NCI-H2081 (cell line): Measurements from ENCODE around the gene ANAPC2.
"Not testable (repeated sequence)": the region's sequence is repeated elsewhere in the genome, so short reads cannot be mapped to it uniquely, and the experiment has no call there.

Source experiments
- DNase-seq, 2 experiments: peaks; one replicate each; lab custom pipeline; 2025; lab: John Stamatoyannopoulos, UW

The ANAPC2 gene

GRCh38 chr9:137145731-137146526 lies 42.4 kb downstream of the ANAPC2 start:
- no peak for DNase-seq

DNA sequence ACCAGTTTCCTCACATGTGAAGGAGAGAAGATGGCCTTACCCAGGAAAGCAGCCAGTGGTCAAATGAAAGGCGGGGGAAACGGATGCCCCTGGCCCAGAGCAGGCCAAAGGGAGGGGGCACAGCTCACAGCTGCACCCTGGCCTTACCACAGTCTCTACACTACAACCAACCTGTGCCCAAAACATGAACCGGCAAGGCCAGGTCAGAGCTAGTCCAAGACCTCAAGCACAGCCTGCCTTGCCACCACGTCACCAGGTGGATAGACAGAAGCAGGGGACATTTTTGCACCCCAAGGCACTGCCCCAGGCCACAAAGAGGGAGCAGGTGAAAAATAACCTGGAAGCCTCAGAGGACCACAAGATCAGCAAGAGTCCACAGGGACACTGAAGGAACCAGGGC lies 44.9 kb downstream of the ANAPC2 start:
- DNase-seq: no peak

DNA sequence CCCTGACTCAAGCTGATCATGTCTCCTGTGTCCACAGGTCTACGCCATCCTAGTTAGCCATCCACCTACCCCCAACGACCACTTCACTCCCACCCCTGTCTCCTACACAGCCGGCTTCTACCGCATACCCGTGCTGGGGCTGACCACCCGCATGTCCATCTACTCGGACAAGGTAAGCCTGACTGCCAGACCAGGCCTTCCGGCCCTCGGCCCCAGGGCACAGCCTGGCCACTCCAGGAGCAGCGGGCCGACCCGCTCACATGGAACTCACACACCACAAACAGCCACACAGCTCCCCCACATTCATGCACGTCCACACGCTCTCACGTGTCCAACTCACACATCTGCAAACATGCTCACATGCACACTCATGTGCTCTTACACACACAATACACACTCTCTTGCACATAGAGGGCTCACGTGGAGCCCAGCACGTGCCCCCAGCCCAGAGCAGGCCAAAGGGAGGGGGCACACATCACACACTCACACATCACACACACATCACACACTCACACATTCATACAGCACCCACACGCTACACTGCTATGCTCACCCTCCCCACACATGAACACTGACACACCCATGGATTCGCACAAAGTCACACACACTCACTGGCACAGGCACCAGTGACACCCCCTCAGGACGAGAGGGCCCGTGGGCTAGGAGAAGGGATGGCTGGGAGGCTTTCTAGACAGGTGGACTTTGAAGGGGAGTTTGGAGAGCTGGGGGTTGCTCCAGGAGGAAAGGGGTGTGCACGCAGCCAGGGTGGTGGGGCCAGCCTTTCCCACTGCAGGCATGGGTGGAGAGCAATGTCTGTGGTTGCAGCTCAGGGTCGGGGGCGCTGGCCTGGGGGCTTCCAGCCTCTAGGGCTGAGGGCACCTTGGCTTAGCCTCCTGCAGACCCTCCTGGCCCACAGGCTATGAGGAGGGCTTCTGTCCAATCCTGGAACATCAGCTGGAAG lies 46.1 kb downstream of the ANAPC2 start:
- no peak for DNase-seq

- no peak for DNase-seq
Measured at GRCh38 chr9:137141050-137141810, 47.1 kb downstream of the ANAPC2 start.

- DNase-seq: no peak
Measured at GRCh38 chr9:137140151-137141012, 48.0 kb downstream of the ANAPC2 start.

- no peak for DNase-seq
Measured at GRCh38 chr9:137139468-137140150, 48.8 kb downstream of the ANAPC2 start.

DNA sequence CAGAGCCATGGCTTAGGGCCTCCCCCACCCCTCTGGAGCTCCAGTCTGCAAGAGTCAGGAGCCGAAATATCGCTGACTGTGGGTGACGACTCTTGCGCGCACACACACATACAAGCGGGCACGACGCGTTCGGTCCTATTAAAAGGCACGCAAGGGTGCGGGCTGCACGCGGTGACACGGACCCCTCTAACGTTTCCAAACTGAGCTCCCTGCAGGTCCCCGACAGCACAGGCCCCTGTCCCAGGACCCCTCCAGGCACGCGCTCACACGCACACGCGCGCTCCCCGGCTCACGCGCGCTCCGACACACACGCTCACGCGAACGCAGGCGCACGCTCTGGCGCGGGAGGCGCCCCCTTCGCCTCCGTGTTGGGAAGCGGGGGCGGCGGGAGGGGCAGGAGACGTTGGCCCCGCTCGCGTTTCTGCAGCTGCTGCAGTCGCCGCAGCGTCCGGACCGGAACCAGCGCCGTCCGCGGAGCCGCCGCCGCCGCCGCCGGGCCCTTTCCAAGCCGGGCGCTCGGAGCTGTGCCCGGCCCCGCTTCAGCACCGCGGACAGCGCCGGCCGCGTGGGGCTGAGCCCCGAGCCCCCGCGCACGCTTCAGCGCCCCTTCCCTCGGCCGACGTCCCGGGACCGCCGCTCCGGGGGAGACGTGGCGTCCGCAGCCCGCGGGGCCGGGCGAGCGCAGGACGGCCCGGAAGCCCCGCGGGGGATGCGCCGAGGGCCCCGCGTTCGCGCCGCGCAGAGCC lies 49.5 kb downstream of the ANAPC2 start, which contains the start of gene GRIN1:
Gene GRIN1 (plus strand): TSS at position 433 of the 746 bp plus-strand sequence. CDS start 333 bp downstream, outside the sequence.
- DNase-seq: no peak

GRCh38 chr9:137138058-137138721 lies 50.2 kb downstream of the ANAPC2 start:
- DNase-seq: peak in 1 of 2 experiments; percentile 22

DNA sequence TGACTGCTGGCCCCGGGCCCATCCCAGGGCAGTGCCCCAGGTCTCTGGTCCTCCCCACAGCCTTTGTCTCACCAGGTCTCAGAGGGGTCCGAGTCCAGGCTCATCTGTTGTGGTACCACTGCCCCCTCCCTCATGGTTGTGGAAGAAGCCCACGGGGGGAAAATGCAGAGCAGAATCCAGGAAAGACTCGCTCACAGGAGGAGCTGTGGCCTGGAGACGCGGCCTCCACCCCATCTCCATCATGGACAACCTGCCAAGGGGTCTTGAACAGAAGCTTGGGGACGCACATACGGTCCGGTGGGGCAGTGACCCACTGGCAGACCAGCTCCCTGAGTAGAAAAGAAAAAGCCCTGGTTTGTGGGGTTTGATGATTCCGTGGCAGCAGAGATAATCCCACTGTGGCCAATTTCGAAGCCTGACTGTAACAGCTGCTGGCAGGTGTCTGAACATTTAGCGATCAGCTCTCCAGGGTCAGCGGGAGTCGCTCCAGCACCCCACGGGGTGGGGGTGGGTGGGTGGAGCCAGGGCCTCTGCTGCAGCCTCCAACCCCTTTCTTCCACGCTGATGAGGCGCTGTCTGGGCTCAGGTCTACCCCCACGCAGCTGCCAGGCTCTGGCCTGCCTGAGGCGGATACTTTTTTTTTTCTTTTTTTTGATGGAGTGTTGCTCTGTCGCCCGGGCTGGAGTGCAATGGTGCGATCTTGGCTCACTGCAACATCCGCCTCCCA lies 51.3 kb downstream of the ANAPC2 start:
- no peak for DNase-seq

DNA sequence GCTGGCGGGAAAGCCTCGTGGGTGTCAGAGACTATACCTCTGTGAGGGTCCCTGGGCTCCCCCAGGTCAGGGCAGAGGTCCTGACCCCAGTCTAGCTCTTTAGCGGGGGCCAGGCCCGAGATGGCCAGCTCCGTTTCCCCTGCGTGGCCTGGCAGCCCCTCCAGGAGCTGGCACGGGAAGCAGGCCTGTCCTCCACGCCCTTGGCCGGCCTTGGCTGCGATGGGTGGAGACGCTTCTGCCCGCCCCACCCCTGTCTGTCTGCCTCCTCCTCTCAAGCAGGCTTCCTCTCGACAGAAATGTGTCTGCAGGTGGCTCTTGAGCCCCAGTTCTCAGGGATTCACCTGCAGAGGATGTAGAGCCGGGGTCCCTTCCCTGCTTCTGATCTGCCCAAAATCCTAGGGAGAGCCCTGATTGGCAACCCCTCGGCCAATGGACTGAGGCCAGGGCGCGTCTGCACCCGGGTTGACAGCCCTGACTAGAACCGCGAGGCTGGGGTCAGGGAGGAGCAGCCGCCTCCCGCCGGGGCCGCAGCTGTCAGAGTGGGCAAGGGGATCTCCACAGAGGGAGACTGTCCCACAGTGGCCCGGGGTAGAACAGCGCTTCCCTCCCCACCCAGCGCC lies 52.0 kb downstream of the ANAPC2 start:
- DNase-seq: no peak

DNA sequence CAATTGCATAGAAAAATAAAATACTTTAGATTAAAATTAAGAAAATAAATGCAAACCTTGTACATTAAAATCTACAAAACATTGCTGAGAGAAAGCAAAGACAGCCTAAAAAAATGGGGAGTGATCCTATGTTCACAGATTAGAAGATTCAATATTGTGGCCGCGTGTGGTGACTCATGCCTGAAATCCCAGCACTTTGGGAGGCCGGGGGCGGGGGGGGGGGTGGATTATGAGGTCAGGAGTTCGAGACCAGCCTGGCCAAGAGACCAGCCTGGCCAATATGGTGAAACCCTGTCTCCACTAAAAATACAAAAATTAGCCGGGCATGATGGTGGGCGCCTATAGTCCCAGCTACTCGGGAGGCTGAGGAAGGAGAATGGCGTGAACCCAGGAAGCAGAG lies 53.2 kb downstream of the ANAPC2 start:
- DNase-seq: not testable (repeated sequence)

DNA sequence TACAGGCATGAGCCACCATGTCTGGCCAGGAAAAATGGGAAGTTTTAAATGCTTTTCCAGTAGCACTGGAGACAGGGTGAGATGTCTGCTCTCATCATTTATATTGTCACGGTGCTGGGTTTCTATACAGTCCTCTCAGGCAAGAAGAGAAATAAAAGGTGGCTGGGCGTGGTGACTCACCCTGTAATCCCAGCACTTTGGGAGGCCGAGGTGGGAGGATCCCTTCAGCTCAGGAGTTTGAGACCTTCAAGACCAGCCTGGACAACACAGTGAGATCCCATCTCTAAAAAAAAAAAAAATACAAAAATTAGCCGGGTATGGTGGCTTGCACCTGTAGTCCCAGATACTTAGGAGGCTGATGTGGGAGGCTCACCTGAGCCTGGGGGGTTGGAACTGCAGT lies 54.2 kb downstream of the ANAPC2 start:
- no peak for DNase-seq

DNA sequence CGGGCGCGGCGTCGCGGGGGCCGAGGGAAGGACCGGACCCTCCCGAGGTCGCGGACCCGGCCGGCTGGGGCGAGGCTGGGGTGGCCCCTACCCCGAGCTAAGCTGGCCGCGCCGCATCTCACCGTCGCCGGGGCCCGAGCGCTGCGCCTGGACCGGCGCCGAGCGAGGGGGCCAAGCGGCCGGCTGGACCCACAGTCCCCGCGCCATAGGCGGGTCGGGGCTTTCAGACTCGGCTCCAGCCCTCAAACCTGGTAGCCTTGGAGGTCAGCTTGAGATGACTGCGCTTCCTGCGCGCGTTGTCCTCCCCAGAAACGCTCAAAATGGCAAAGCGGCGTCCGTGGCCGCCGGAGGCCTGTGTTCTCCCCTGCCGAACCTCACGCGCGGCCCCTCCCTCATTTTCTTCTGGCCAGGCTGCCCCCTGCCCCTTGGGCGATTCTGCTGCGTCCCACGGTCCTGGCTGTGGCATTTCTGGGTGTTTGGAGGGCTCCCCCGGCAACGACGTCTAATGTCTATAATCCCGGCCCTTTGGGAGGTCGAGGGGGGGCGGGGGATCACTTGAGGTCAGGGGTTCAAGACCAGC lies 58.1 kb downstream of the ANAPC2 start:
- peak in 1 of 2 experiments; percentile 23 for DNase-seq

DNA sequence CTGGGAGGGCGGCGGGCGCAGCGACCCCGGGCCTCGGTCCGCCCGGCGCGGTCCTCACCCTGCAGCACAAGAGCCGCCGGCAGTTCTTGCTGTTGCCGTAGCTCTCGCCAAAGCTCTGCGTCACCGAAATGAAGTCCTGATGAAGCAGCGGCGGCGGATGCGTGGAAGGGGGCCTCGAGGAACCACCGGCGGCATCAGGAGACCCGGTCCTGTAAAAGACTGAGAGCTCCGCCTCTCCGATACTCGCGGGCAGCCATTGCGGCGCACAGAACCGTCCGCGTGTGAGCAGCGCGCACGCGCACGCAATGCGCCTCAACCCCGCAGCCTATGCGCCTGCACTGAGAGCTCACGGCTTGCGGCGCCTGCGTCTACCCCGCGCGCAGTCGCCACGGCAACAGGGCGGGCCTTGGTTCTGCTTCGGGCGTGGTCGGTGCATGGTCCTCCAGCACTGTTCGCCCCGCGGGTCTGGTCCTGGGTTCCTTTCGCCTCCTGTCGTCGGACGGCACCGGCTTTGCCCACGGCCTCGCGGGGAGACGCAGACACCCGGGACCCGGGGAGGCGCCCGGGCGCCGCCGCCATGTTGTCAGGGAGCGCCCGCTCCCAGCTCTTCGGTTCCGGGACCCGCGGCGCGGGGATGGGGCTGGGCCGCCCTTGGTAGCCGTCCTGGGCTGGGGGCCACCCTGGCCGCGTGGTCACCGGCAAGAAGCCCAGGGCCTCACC lies 58.7 kb downstream of the ANAPC2 start:
- DNase-seq: peak; percentile 86 to 96

- no peak for DNase-seq
Measured at GRCh38 chr9:137128862-137129455, 59.4 kb downstream of the ANAPC2 start.

GRCh38 chr9:137128158-137128861 lies 60.0 kb downstream of the ANAPC2 start:
- DNase-seq: no peak
